ENCODE data around the gene PTPRN2. TPM values are rescaled to one million over a fixed set of nuclear protein-coding genes. Genes with fewer than 3 reads are reported as not detected.

The PTPRN2 gene
- total and polyA plus RNA-seq, 9 of the 15 experiments (the other 6 are each of a cell fraction or from before 2014, with no cell fraction given), result not detected

DNA sequence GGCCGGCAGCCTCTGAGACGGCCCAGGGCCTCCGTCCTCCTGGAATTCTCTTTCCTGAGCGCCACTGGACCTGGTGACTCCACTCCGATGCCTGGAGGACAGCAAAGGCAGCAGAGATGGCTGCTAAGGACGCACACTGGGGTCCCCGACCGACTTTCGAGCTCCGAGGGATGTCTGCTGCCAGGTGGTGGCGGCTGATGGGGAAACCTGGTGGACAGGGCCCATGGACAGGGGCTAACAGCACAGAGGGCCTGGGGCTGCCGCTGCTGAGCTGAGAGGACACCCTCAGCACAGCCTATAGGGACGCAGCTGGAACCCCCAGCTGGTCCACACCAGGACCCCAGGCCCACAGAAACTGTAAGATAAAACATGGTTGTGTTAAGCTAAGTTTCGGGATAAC lies 884.5 kb downstream of the PTPRN2 start:
- CTCF ChIA-PET (ENCODE audit: low intra/inter-chr PET ratio), result no interaction called here
- intact Hi-C loops (cut with micrococcal nuclease) (no loop called here), in situ Hi-C loops (cut with MboI) (no loop called here)
- BruUV-seq (replicated peaks), result no TSS peak
- Histone ChIP-seq H3K9ac (ENCODE audit: insufficient read depth in 1 of 2, low read depth in 2 of 2, low read length in 2 of 2) (no peak overlapping the region), H3K4me1 (replicated peaks in 1 of 2; ENCODE audit: control insufficient read depth in 2 of 2, insufficient read depth in 2 of 2, low read length in 2 of 2) (no peaks in the 10 kb centered on the region), H3K9me3 (replicated peaks; ENCODE audit: control insufficient read depth, insufficient read depth, low read depth, low read length) (no peaks in the 10 kb centered on the region), H3K36me3 (ENCODE audit: control insufficient read depth, insufficient read depth, low read length) (no peaks in the 10 kb centered on the region), H4K20me1 (replicated peaks; ENCODE audit: control insufficient read depth, insufficient read depth, low read length) (peaks cover 10% of the 10 kb centered on the region; the same call in 1 of the 2 replicates), H3K27ac (ENCODE audit: extremely low read depth, low read depth, low read length) (no peak overlapping the region), H3K4me3 (no peak overlapping the region), H3K4me2 (ENCODE audit: insufficient read depth, low read length) (no peak overlapping the region), H3K79me2 (ENCODE audit: control insufficient read depth, insufficient read depth, low read length) (no peaks in the 10 kb centered on the region), H2AFZ (ENCODE audit: low read depth, low read length) (no peak overlapping the region), H3K27me3 (ENCODE audit: control insufficient read depth in 2 of 2, insufficient read depth in 2 of 2, low read length in 2 of 2) (peaks cover 56 to 88% of the 10 kb centered on the region in 2 experiments), H3K9me1 (ENCODE audit: control insufficient read depth, insufficient read depth, low read length) (no peaks in the 10 kb centered on the region)
- ATAC-seq, result peak; percentile 40
- POLR2A ChIA-PET, result interaction anchor here (0.6 to 0.7 kb wide), 3 partner anchors 16 to 353 kb away, joined by 3 read pairs; no protein-coding TSS in a partner anchor
- WGBS (ENCODE audit: insufficient coverage, low coverage, missing lambda C conversion rate), result 2% methylated on average over 14 of the region's 14 CpGs
- FAIRE-seq, result no peak
- no peak for DNase-seq (ENCODE audit: extremely low read depth in 1 of 4, low spot score in 3 of 4)
- TF ChIP-seq ZNF124 (CRISPR knock-in tag; IDR thresholded peaks at IDR 0.05), result no peak
- no peak for TF ChIP-seq SIN3A (IDR thresholded peaks at IDR 0.05; ENCODE audit: borderline replicate concordance in 2 of 2, control insufficient read depth in 1 of 2, low read depth in 2 of 2, low read length in 2 of 2)
- TF ChIP-seq SMAD2 (IDR thresholded peaks at IDR 0.05; ENCODE audit: low read depth, low read length), result no peak
- no peak for TF ChIP-seq BRCA1 (IDR thresholded peaks at IDR 0.05)
- no peak for TF ChIP-seq BRCA1 (CRISPR knock-in tag; IDR thresholded peaks at IDR 0.05)
- TF ChIP-seq, protein P1, sequence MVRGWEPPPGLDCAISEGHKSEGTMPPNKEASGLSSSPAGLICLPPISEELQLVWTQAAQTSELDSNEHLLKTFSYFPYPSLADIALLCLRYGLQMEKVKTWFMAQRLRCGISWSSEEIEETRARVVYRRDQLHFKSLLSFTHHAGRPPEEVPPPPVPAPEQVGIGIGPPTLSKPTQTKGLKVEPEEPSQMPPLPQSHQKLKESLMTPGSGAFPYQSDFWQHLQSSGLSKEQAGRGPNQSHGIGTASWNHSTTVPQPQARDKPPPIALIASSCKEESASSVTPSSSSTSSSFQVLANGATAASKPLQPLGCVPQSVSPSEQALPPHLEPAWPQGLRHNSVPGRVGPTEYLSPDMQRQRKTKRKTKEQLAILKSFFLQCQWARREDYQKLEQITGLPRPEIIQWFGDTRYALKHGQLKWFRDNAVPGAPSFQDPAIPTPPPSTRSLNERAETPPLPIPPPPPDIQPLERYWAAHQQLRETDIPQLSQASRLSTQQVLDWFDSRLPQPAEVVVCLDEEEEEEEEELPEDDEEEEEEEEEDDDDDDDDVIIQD (CRISPR knock-in tag; IDR thresholded peaks at IDR 0.05), result no peak
- no peak for TF ChIP-seq ZBTB1 (CRISPR knock-in tag; IDR thresholded peaks at IDR 0.05; ENCODE audit: borderline replicate concordance, low read depth)
- TF ChIP-seq, protein P2, sequence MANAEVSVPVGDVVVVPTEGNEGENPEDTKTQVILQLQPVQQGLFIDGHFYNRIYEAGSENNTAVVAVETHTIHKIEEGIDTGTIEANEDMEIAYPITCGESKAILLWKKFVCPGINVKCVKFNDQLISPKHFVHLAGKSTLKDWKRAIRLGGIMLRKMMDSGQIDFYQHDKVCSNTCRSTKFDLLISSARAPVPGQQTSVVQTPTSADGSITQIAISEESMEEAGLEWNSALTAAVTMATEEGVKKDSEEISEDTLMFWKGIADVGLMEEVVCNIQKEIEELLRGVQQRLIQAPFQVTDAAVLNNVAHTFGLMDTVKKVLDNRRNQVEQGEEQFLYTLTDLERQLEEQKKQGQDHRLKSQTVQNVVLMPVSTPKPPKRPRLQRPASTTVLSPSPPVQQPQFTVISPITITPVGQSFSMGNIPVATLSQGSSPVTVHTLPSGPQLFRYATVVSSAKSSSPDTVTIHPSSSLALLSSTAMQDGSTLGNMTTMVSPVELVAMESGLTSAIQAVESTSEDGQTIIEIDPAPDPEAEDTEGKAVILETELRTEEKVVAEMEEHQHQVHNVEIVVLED (CRISPR knock-in tag; IDR thresholded peaks at IDR 0.05), result no peak
- TF ChIP-seq, protein P3, sequence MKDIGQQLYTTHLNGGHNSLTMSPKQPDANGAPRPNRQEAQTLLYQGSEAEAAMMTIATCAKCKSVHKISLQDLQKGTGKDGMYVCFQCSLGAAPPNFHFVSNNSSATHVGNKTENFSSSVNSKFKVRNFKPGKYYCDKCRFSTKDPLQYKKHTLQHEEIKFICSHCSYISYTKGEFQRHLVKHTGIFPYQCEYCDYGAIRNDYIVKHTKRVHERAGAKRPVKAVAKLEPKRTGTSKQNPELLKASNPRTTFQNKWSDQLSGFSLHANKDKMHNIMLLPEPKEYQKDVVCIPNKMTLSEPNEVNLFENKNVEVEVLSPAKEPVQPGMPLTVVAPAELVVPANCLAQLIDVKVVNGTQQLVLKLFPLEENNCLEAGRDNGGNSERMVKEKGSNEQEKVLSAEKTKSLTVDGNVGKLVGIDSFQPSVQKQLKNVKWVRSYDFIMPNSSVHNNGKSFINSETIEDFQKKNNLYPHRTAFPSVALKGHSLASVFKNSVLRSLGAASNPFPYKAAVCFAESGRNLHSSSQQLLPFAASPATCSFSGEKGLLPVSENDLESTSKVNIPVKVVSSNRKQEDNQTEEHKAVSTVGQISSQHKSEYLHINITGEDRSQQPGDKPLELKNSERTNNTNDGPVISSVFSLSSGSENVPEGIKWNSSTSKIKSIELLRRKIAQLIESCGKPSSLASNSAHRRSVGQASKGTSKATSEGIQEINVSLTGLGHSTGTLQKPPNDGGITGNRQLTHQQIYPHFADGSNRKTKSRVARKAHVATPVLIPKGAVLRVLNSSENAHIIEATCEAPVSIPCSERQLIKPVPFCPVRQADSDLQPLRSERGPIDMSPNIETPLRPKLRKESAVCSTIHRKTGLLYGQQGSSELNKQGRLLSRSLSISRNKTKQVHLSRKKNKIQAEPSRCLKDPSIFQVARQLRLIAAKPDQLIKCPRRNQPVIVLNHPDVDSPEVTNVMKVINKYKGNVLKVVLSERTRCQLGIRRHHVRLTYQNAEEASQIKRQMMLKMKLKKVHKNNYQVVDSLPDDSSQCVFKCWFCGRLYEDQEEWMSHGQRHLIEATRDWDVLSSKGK (CRISPR knock-in tag; IDR thresholded peaks at IDR 0.05), result no peak
- no peak for TF ChIP-seq MTA1 (IDR thresholded peaks at IDR 0.05; ENCODE audit: borderline replicate concordance)
- no peak for TF ChIP-seq MAFG (tag; conservative IDR thresholded peaks at IDR 0.05)
- TF ChIP-seq, protein P4, sequence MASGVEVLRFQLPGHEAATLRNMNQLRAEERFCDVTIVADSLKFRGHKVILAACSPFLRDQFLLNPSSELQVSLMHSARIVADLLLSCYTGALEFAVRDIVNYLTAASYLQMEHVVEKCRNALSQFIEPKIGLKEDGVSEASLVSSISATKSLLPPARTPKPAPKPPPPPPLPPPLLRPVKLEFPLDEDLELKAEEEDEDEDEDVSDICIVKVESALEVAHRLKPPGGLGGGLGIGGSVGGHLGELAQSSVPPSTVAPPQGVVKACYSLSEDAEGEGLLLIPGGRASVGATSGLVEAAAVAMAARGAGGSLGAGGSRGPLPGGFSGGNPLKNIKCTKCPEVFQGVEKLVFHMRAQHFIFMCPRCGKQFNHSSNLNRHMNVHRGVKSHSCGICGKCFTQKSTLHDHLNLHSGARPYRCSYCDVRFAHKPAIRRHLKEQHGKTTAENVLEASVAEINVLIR (CRISPR knock-in tag; IDR thresholded peaks at IDR 0.05), result no peak
- no peak for TF ChIP-seq ZSCAN32 (CRISPR knock-in tag; IDR thresholded peaks at IDR 0.05)
- TF ChIP-seq, protein P5, sequence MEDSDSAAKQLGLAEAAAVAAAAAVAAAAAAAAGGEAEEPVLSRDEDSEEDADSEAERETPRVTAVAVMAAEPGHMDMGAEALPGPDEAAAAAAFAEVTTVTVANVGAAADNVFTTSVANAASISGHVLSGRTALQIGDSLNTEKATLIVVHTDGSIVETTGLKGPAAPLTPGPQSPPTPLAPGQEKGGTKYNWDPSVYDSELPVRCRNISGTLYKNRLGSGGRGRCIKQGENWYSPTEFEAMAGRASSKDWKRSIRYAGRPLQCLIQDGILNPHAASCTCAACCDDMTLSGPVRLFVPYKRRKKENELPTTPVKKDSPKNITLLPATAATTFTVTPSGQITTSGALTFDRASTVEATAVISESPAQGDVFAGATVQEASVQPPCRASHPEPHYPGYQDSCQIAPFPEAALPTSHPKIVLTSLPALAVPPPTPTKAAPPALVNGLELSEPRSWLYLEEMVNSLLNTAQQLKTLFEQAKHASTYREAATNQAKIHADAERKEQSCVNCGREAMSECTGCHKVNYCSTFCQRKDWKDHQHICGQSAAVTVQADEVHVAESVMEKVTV (CRISPR knock-in tag; IDR thresholded peaks at IDR 0.05), result no peak
